Suprapubic skin (tissue), 4 donors: ENCODE data around the gene POLR1D.

Experiments used
- POLR2A ChIP-seq, 2 donors: fragments of 450-650 bp; IDR thresholded peaks; one replicate each; pipeline ENCODE4 v1.6.1; 2017; ENCODE audit warnings: antibody characterized with exemption in 2 of 2, mild to moderate bottlenecking in 2 of 2, moderate library complexity in 2 of 2
- POLR2AphosphoS5 ChIP-seq, 3 donors: sonication (generic); formaldehyde crosslinking; IDR thresholded peaks; one replicate each; pipeline ENCODE4 v1.6.1; 2017; ENCODE audit warnings: antibody characterized with exemption in 3 of 3
- TF ChIP-seq, protein P1 (sequence below), 2 donors: fragments of 200-600 bp in 1 of 2; fragments of 450-650 bp in 1 of 2; sonication (generic) in 1 of 2; IDR thresholded peaks; one replicate each; pipeline ENCODE4 v1.5.1; 2016 to 2019; ENCODE audit warnings: antibody characterized with exemption in 2 of 2, mild to moderate bottlenecking in 1 of 2, moderate library complexity in 1 of 2

DNA sequence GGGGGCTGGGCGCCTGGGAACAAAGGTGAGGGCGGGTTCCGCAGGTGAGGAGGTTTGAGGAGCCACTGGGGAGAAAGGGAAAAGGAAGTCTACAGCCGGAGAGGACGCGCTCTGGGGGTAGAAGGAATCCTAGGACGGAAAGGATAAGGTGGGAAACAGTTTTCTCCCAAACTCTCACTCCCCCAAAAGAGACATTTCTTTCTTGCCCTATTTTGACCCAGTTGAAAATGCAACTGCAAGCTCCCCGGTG lies 651 bp upstream of the POLR1D start:
- TF ChIP-seq, protein P1, sequence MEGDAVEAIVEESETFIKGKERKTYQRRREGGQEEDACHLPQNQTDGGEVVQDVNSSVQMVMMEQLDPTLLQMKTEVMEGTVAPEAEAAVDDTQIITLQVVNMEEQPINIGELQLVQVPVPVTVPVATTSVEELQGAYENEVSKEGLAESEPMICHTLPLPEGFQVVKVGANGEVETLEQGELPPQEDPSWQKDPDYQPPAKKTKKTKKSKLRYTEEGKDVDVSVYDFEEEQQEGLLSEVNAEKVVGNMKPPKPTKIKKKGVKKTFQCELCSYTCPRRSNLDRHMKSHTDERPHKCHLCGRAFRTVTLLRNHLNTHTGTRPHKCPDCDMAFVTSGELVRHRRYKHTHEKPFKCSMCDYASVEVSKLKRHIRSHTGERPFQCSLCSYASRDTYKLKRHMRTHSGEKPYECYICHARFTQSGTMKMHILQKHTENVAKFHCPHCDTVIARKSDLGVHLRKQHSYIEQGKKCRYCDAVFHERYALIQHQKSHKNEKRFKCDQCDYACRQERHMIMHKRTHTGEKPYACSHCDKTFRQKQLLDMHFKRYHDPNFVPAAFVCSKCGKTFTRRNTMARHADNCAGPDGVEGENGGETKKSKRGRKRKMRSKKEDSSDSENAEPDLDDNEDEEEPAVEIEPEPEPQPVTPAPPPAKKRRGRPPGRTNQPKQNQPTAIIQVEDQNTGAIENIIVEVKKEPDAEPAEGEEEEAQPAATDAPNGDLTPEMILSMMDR (IDR thresholded peaks at IDR 0.05), result no peak
- TF ChIP-seq POLR2A (IDR thresholded peaks at IDR 0.05) (no peak), POLR2AphosphoS5 (IDR thresholded peaks at IDR 0.05) (no peak)
